Hepatic stellate cell (primary cell): Measurements from ENCODE around the gene CYP2W1.
A peak's percentile ranks its signal among the peaks of the same experiment; 100 is the strongest.
"Not testable (repeated sequence)": the region's sequence is repeated elsewhere in the genome, so short reads cannot be mapped to it uniquely, and the experiment has no call there.

Experiments
- DNase-seq: peaks from one replicate; pipeline ENCODE4 v3.0.0; 2011; ENCODE audit warnings: low spot score

The CYP2W1 gene

GRCh38 chr7:1028775-1029636 lies 46.0 kb downstream of the CYP2W1 start:
- peak; percentile 99 for DNase-seq

- no peak for DNase-seq
These were observed 46.9 kb downstream of the CYP2W1 start for GRCh38 chr7:1029637-1030443.

- no peak for DNase-seq
These were observed 47.6 kb downstream of the CYP2W1 start for GRCh38 chr7:1030444-1031070.

GRCh38 chr7:1031716-1032455 lies 48.9 kb downstream of the CYP2W1 start:
- DNase-seq, result no peak

- DNase-seq, result no peak
These were observed 49.7 kb downstream of the CYP2W1 start for GRCh38 chr7:1032536-1033181.

- no peak for DNase-seq
These were observed 50.7 kb downstream of the CYP2W1 start for GRCh38 chr7:1033546-1034145.

- DNase-seq, result not testable (repeated sequence)
These were observed 51.8 kb downstream of the CYP2W1 start for GRCh38 chr7:1034769-1035168.

- DNase-seq, result not testable (repeated sequence)
These were observed 53.4 kb downstream of the CYP2W1 start for GRCh38 chr7:1036164-1036928.
